ENCODE data around the gene CSF2. TPM values are rescaled to one million over a fixed set of nuclear protein-coding genes. Genes with fewer than 3 reads are reported as not detected.

Gene CSF2
- total RNA-seq, 2 experiments from 2014 or later = 61.5 to 64.1 TPM

- H3K9me3 Mint-ChIP-seq = no peaks in the 10 kb centered on the region
- intact Hi-C loops (cut with micrococcal nuclease) = loop anchor here (5.0 to 10.0 kb wide), 5 partner anchors 38 to 315 kb away; partner anchors contain the start of gene FNIP1
- ChIA-PET POLR2A (no interaction called here), CTCF (interaction anchor here (2.2 to 4.0 kb wide), 2 partner anchors 52 to 470 kb away, joined by 6 to 45 read pairs; no protein-coding TSS in a partner anchor)
- H3K27ac Mint-ChIP-seq = no peak overlapping the region
- peaks cover 42% of the 10 kb centered on the region for H3K4me1 Mint-ChIP-seq (ENCODE audit: low read depth)
- no peaks in the 10 kb centered on the region for H3K27me3 Mint-ChIP-seq
- ATAC-seq = no peak
- H3K36me3 Mint-ChIP-seq (ENCODE audit: low read depth) = no peaks in the 10 kb centered on the region
- TF ChIP-seq CTCF (IDR thresholded peaks at IDR 0.05) = no peak
- no peak overlapping the region for H3K4me3 Mint-ChIP-seq
- peak; percentile 1 for DNase-seq
Measured at GRCh38 chr5:132059696-132060500, 13.7 kb upstream of the CSF2 start.

- TF ChIP-seq CTCF (IDR thresholded peaks at IDR 0.05) = no peak
- POLR2A ChIA-PET = interaction anchor here (0.6 kb wide), 1 partner anchor 577 kb away, joined by 3 read pairs; no protein-coding TSS in a partner anchor
- no peaks in the 10 kb centered on the region for H3K36me3 Mint-ChIP-seq (ENCODE audit: low read depth)
- peaks cover 48% of the 10 kb centered on the region for H3K4me1 Mint-ChIP-seq (ENCODE audit: low read depth)
- no peaks in the 10 kb centered on the region for H3K9me3 Mint-ChIP-seq
- CTCF ChIA-PET = interaction anchor here (0.7 to 4.0 kb wide), 7 partner anchors 41 to 471 kb away, joined by 3 to 45 read pairs (median 6); no protein-coding TSS in a partner anchor
- H3K27ac Mint-ChIP-seq = no peak within 1 kb of the TSS
- H3K27me3 Mint-ChIP-seq = no peaks in the 10 kb centered on the region
- intact Hi-C loops (cut with micrococcal nuclease) = loop anchor here (5.0 to 10.0 kb wide), 3 partner anchors 174 to 314 kb away; partner anchors contain the start of gene FNIP1
- peak; percentile 0 for DNase-seq
- ATAC-seq = no peak
- no peak within 1 kb of the TSS for H3K4me3 Mint-ChIP-seq
Measured at GRCh38 chr5:132060501-132061161, 13.0 kb upstream of the CSF2 start, which contains the start of gene IL3. Gene IL3 (plus strand): TSS chr5:132060655. CDS start chr5:132060707, 52 bp downstream.

GRCh38 chr5:132063090-132063911, 10.3 kb upstream of the CSF2 start:
- DNase-seq (peak; percentile 90), ATAC-seq (peak; percentile 63)
- H3K27ac Mint-ChIP-seq = peak overlapping the region; percentile 27
- H3K27me3 Mint-ChIP-seq = no peaks in the 10 kb centered on the region
- POLR2A ChIA-PET = interaction anchor here (1.5 kb wide), 1 partner anchor 252 kb away, joined by 3 read pairs; no protein-coding TSS in a partner anchor
- CTCF ChIA-PET = interaction anchor here (0.6 to 4.0 kb wide), 81 partner anchors 8 to 623 kb away, joined by 3 to 45 read pairs (median 4); partner anchors contain the start of genes ACSL6, CSF2, MEIKIN and P4HA2
- no peaks in the 10 kb centered on the region for H3K36me3 Mint-ChIP-seq (ENCODE audit: low read depth)
- H3K9me3 Mint-ChIP-seq = no peaks in the 10 kb centered on the region
- intact Hi-C loops (cut with micrococcal nuclease) = loop anchor here (5.0 to 10.0 kb wide), 3 partner anchors 172 to 312 kb away; partner anchors contain the start of gene FNIP1
- TF ChIP-seq CTCF (IDR thresholded peaks at IDR 0.05) = peak; percentile 99
- H3K4me1 Mint-ChIP-seq (ENCODE audit: low read depth) = peaks cover 32% of the 10 kb centered on the region
- no peak overlapping the region for H3K4me3 Mint-ChIP-seq

GRCh38 chr5:132064140-132064539, 9.4 kb upstream of the CSF2 start:
- Mint-ChIP-seq H3K27ac (no peak overlapping the region), H3K9me3 (no peaks in the 10 kb centered on the region), H3K4me1 (ENCODE audit: low read depth) (peaks cover 33% of the 10 kb centered on the region), H3K27me3 (no peaks in the 10 kb centered on the region), H3K36me3 (ENCODE audit: low read depth) (no peaks in the 10 kb centered on the region), H3K4me3 (no peak overlapping the region)
- intact Hi-C loops (cut with micrococcal nuclease) = loop anchor here (2.0 to 10.0 kb wide), 4 partner anchors 113 to 311 kb away; partner anchors contain the start of gene FNIP1
- ATAC-seq (no peak), DNase-seq (no peak)
- no peak for TF ChIP-seq CTCF (IDR thresholded peaks at IDR 0.05)
- ChIA-PET POLR2A (interaction anchor here (0.9 to 1.1 kb wide), 2 partner anchors 38 to 115 kb away, joined by 3 to 4 read pairs; no protein-coding TSS in a partner anchor), CTCF (interaction anchor here (0.9 to 3.6 kb wide), 35 partner anchors 9 to 309 kb away, joined by 3 to 20 read pairs (median 5); partner anchors contain the start of genes MEIKIN, SLC22A4 and SLC22A5)
